HG02623 (cell line): ENCODE results near the gene C5orf15.

Source experiments
- ATAC-seq: cut with Tn5 transposase; IDR thresholded peaks from one replicate; pipeline ENCODE4 v1.9.1; 2021; ENCODE audit warnings: moderate library complexity; ENCODE audit not compliant: unreplicated experiment

The C5orf15 gene

GRCh38 chr5:133968204-133968980 is at the start of gene C5orf15:
Gene C5orf15, minus strand, starts transcription at chr5:133968625. Its CDS starts 41 bp downstream, at chr5:133968584.
- ATAC-seq: peak; percentile 94

DNA sequence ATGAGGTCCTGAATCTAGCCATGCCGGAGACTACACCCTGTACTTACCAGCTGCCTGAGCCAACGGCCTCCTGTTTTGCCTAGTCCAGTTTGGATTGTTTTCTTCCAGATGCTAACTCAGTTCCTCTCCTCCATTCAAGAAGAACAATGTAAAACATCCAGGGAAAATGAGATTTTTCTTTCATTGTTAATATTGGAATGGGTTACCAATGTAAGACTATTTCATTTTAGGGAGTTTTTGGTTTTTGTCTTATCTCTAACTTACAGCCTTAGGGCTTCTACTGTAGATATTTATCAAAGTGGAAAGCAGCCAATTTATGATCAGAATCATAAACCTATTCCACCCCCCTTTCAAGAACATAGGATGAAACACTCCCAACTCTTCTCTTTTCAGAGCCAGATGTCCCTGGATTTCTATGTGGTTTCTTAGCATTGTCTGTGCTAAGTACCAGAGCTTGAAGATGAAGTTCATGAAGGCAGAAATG is 39.9 kb upstream of the C5orf15 start:
- ATAC-seq: no peak

DNA sequence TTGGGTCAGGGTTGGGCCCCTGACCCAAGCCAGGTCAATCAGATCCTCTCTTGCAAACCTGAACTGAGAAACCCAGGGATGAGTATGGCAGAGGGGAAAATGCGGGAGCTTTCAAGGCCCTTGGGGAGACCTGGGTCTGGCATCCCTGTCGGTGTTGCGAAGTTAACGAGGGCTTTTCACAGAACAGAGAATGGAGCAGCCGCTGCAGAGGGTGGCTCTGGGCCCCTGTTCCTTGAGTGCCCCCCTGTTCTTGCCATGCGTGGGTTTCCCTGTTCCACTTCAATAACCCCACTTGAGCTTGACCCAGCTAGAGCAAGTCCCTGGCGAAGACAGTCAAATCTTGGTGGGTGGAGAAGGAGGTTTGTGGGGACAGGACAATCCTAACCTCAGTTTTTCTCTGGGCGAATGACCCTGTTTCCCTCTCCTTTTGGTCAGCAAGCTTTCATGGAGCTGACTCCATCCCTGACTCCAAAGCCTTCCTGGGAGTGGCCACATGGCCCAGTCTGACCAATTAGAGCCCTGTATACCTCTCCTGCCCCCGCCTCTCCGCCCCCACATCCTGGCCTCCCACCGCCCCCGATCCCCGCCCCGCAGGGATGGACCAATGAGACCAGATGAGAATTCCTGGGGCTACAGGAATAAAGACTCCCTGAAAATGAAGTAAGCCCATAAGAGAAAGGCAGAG is 39.3 kb upstream of the C5orf15 start:
- no peak for ATAC-seq

DNA sequence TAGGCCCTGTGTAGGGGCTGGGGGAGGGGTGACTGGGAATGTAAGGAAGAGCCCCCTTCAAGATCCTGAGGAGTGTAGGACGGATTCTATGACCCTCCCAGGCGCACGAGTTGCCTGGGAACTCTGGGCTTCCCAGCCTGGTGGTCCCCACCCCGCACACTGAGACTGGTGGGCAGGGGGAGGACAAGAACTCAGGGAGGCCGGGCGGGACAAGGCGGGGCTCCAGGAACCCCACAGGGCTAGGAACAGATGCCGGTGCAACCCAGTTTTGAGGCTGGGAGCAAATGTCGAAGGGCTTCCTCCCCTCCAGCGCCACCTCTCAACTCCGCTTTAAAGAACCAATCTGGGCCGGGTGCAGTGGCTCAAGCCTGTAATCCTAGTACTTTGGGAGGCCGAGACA is 37.7 kb upstream of the C5orf15 start:
- ATAC-seq: no peak

DNA sequence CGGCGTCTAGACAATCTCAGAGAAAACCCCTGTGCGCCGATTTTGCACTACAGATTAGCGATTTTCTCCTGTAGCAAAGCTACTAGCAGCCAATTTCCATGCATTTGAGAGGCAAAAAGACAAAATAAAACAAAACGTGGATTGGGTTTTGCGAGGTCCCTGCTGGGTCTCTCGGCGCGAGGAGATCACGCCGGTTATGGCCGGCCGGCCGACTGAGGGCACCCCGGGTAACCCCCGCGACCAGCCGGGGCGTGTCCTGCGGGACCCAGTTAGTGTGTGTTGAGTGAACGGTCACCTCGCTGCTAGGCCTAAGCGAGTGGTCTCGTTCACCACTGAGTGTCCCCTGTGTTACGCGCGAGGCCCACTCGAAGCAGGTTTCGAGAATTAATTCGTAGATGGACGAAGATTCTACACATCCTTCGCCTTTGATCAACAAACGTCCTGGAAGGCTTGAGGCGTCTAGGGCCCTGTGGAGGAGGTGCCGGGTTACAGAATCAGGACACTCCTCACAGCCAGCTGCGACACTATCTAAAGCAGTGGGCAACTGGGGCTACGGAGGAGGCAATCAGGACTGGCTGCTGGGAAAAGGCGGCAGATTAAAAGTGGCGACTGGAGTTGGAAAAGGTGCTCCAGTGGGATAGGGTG is 37.1 kb upstream of the C5orf15 start:
- ATAC-seq: no peak

DNA sequence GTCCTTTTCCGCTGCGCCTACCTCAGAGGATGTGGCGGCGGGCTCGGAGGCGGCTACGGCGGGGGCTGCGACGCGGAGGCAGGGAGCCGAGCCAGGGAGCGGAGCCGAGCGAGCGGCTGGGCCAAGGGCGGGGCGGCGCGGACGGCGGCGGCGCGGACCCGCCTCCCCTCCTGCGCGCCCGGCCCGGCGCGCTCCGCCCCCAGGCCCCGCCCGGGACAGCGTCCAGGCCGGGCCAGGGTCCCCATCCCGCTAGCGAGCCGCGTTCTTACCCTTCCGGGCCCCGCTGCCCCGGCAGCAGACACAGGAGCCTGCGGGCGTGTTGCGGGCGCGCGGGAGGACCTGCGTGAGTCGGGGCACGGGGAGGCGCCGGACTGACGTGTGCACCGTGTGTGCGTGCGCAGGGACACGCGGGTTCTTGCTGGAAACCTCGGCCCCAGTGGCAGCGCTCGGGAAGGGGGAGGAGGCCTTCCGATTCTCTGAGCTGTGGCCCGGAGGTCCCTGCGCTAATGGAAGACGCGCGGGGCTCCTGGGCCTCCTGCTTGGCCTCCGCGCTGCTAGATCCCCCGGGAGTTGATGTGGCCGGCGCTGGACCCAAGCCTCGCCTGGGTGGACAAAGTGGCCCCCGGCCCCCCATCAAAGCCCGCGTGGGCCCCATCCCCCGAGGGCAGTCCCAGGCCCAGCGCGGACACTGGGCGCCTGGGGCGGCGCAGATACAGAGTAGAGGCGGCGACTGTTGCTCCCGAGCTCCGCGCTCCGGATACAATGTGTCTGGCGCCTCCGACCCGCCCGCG is 36.4 kb upstream of the C5orf15 start, which contains the start of gene VDAC1:
Gene VDAC1, minus strand, starts transcription at position 350 of the 791 bp plus-strand sequence. CDS start 11,963 bp downstream, outside the sequence.
- ATAC-seq: peak; percentile 70

- peak; percentile 28 for ATAC-seq
Measured at GRCh38 chr5:134003817-134004625, 35.6 kb upstream of the C5orf15 start.

- ATAC-seq: no peak
Measured at GRCh38 chr5:134003064-134003816, 34.8 kb upstream of the C5orf15 start.

GRCh38 chr5:134001938-134002731 is 33.7 kb upstream of the C5orf15 start:
- no peak for ATAC-seq

DNA sequence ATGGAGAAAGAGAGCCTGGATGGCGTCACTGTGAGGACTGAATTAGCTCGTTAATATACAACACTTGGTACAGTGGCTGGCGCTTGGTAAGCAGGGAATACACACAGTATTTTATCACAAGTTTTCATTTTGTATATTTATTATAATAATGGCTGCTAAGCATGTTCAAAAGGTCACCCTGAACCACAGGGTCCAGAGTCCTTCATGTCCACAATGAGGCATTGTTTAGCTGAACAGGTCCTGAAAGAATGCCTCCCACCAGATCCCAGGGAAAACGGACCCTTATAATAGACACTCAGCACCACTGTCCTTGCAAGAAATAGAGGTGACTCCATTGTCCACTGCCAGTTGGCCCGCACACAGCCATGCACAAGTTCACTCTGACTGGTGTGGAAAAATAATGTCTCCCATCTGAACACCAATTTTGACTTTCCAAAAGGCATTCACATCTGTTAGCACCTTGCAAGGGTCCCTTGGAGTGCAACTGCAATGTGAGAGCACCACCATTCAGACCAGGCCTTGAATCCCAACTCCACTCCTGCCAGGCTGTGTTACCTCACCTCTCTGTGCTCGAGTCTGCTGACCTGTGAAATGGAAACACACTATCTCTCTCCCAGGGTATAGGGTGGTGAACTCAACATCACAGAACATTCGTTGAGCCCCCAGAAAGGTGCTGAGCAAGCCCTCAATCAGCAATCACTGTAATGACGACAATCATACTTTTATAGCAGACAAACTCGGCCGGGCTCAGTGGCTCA is 32.5 kb upstream of the C5orf15 start:
- ATAC-seq: no peak

- ATAC-seq: no peak
Measured at GRCh38 chr5:134000091-134000511, 31.7 kb upstream of the C5orf15 start.

DNA sequence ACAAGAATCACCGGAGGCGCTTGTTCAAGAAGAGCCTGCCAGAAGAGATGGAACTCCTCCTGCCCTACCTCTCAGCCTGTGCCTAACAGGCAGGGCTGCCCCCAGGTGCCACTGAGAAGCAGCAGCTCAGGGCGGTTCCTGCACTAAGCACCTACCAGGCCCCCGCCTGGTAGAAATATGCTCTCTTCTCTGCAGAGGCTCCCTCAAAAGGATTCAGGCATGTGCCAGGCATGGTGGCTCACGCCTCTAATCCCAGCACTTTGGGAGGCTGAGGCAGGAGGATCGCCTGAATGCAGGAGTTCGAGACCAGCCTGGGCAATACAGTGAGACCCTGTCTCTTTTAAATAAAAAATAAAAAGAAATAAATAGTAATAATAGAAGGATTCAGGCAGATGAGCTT is 30.4 kb upstream of the C5orf15 start:
- no peak for ATAC-seq

GRCh38 chr5:133998042-133998441 is 29.6 kb upstream of the C5orf15 start:
- no peak for ATAC-seq

DNA sequence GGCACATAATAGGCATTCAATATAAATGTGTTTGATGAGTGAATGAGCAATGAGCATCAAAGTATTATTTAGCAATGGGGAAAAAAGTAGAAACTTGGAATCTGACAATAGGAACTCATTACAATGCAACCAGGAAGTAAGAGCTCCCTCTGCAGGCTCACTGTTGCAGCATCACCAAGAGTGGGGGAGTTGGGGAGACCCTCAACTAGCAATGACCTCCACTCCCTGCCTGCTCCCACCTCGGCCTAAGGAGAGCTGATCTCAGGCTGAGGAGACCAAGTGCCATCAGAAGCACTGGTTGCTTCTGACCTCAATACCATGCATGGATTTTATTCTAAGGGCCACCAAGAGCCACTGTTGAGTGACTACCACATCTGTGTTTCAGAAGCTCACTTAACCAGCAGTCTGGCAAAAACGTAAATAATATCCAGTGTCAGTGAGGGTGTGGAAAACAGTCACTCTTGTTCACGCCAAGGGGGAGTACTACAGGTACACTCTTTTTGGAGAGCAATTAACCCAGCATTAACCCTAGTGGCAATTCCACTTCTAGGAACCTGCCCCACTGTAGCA is 28.3 kb upstream of the C5orf15 start:
- ATAC-seq: no peak

DNA sequence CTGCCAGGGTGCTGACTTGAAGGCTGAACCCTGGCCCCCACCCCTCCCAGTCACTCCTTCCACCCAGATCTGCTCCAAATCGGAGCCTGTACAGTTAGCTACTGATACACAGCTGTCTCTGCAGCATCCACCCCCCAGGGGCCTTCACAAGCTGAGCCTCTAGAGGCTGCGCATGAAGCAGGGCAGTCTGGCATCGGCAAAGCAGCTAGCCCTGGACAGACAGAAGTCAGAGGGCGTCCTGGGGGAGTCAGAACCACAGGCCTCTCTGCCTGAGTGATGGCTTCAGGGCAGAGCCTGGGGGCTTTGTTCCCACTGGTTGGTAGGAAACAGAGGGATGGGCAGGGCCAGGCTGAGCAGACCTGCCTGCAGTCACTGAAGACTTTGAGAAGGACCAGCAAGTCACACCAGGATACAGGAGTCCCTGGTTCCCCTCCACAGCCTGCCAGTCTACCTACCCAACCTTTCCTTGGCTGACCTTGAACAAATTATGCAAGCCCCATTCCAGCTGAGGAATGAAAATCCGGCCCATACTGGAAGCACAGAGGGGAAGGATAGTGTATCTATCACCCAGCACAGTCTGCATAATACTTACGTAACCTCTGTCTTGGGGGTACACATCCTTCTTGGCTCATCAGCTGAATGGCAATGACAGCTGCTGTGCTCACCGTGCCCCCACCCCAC is 27.6 kb upstream of the C5orf15 start:
- ATAC-seq: no peak

- ATAC-seq: no peak
Measured at GRCh38 chr5:133995341-133995740, 26.9 kb upstream of the C5orf15 start.

GRCh38 chr5:133994990-133995333 is 26.5 kb upstream of the C5orf15 start:
- ATAC-seq: no peak
